GM10266 (cell line): Measurements from ENCODE around the gene PAWR.
"Not testable (repeated sequence)": the region's sequence is repeated elsewhere in the genome, so short reads cannot be mapped to it uniquely, and the experiment has no call there.

Experiments
- DNase-seq: peaks from one replicate; pipeline ENCODE4 v3.0.0; 2012; ENCODE audit errors: extremely low spot score
- TF ChIP-seq, protein P1 (sequence below): IDR thresholded peaks from 2 replicates; pipeline ENCODE4 v1.5.1; 2012; ENCODE audit warnings: mild to moderate bottlenecking, low read depth; ENCODE audit not compliant: control insufficient read depth, insufficient read depth; ENCODE audit errors: missing control alignments

The PAWR gene

DNA sequence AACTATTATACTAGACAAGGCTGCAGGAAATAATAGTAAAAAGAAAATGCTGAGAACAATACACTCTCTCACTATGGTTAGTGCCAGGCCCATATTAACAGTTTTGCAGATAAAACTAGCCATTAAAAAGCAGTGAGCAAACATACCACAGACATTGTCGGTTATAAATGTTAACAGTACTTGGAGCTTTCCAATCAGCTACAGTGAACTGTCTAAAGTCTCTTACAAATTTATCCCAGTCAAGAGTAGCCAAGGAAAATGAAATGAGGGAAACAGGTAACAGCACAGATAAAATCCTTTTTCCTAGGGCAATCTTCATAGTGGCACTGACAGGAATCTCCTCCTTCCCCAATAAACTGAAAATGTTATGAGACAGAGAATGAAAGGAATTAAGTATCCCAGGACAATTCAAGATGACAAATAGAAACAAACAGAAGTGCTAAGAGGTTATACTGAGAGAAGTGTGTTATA lies 30.8 kb downstream of the PAWR start:
- DNase-seq: no peak
- TF ChIP-seq, protein P1, sequence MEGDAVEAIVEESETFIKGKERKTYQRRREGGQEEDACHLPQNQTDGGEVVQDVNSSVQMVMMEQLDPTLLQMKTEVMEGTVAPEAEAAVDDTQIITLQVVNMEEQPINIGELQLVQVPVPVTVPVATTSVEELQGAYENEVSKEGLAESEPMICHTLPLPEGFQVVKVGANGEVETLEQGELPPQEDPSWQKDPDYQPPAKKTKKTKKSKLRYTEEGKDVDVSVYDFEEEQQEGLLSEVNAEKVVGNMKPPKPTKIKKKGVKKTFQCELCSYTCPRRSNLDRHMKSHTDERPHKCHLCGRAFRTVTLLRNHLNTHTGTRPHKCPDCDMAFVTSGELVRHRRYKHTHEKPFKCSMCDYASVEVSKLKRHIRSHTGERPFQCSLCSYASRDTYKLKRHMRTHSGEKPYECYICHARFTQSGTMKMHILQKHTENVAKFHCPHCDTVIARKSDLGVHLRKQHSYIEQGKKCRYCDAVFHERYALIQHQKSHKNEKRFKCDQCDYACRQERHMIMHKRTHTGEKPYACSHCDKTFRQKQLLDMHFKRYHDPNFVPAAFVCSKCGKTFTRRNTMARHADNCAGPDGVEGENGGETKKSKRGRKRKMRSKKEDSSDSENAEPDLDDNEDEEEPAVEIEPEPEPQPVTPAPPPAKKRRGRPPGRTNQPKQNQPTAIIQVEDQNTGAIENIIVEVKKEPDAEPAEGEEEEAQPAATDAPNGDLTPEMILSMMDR: no peak

DNA sequence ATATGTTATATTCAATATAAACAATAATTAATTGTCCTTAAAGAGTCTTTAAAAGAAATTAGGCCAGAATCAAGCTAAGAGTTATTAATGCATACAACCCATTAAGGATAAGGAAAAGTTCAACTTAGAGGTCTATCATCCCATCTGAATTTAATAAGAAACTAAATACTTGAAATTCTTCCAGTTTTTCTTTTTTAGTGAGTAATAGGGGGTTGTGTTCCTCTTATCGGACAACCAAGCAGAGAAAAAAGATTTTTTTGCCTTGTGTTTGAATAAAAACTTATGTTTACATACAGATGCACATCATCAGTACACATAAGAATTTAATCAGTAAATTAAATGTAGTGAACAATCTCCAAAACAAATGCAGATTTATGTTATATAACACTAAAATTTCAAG lies 32.5 kb downstream of the PAWR start:
- TF ChIP-seq, protein P1: no peak
- no peak for DNase-seq

DNA sequence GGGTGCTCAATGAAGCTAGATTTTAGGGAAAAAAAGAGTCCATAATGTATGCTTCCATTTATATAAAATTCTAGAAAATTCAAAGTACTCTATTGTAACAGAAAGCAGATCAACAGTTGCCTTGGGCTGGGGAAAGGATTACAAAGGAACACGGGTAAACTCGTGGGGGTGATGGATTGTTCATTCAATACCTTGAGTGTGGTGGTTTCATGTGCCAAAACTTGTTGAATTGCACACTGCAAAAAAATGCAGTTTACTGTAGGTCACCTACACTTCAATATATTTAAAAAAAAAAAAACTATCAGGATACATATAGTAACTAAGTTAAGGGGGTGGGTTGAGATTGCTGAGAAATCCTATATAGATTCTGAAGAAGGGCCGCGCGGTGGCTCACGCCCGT lies 33.6 kb downstream of the PAWR start:
- no peak for DNase-seq
- TF ChIP-seq, protein P1: no peak

DNA sequence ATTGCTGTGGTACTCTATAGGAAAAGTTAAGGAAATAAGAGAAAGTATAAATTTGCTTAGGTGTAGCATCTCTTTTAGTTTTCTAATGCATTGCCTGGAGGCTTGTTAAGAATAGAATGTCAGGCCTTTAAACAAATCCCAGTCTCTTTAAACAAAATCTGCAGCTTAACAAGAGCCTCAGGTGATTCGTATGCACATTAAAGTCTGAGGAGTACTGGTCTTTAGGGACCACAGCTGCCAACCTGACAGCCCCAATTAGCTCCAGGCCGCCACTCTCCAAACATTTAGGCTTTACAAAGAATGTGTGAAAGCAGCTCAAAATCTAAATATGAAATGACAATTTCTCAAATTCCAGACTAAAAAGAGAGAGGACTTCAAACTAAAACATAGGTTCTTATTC lies 35.7 kb downstream of the PAWR start:
- no peak for DNase-seq
- TF ChIP-seq, protein P1: no peak

DNA sequence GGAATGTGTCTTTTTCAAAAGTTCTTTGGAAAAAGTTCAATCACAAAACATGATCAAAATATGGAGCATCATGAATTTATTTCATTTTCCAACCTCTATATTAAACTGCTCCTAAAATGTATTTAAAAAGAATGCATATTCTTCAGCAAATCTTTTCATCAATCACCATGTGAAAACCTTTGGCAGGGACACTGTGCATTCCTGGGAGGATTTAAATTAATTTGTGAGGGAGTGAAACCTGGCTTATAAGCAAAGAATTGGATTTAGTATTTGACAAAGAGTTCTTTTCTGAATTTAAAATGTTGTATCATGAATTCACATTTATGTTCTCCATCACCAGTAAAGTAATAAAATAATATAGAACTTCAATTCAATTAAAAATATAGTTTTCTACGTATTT lies 38.2 kb downstream of the PAWR start:
- TF ChIP-seq, protein P1: no peak
- no peak for DNase-seq

DNA sequence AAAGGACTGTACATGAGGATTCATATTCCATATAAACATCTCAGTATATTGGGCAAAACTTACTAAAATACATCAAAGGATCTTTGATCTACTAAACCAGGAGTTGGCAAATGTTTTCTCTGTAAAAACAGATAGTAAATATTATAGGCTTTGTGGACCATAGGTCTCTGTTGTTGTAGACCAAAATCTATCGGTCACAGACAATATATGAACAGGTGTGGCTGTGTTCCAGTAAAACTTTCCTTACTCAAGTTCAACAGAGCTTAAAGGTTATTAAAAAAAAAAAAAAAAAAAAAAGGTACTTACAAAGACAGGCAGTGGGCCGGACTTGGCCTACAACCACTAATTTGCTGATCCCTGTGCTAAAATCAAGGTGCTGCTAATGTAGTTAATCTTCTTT lies 40.3 kb downstream of the PAWR start:
- DNase-seq: no peak
- TF ChIP-seq, protein P1: no peak

DNA sequence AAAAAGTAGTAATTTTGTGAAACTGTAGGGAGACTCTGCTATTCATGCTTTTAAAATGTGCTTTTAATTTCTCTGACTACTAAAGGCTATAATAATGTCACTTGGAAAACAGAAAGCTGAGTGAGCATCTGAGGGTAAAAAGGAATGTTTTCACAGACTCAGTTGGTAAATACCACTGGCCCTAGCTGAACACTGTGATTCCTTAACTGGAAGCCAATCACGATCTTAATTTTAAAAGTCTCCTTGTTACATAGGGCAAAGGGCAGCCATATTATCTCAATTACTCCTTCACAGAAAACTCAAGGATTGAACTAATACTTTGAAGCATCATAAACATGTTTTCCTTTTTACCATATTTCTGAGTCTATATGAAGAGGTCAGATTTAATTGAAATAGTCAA lies 41.9 kb downstream of the PAWR start:
- DNase-seq: no peak
- TF ChIP-seq, protein P1: no peak

DNA sequence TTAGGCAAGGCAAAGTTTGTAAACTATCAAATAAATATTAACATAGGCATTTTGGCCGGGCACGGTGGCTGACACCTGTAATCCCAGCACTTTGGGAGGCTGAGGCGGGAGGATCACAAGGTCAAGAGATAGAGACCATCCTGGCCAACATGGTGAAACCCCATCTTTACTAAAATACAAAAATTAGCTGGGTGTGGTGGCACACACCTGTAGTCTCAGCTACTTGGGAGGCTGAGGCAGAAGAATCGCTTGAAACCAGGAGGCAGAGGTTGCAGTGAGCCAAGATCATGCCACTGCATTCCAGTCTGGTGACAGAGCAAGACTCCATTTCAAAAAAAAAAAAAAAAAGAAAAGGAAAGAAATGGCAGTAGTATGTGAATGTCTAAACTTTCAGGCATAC lies 43.9 kb downstream of the PAWR start:
- DNase-seq: not testable (repeated sequence)
